IPS DF 6.9 (cell line): ENCODE results near the gene ADCY7.
"Not testable (repeated sequence)": the region's sequence is repeated elsewhere in the genome, so short reads cannot be mapped to it uniquely, and the experiment has no call there.

Source experiments
- DNase-seq: peaks from one replicate; pipeline ENCODE4 v3.0.0-alpha.2; 2013; ENCODE audit warnings: low read depth, low spot score
- H3K27ac ChIP-seq: one replicate; pipeline ENCODE4 v1.5.1; 2013; ENCODE audit warnings: low read length, control low read depth
- H3K27me3 ChIP-seq: 2 replicates; pipeline ENCODE4 v1.6.1; 2013; ENCODE audit warnings: mild to moderate bottlenecking, low read length; ENCODE audit not compliant: control insufficient read depth, insufficient read depth
- H3K36me3 ChIP-seq: 2 replicates; pipeline ENCODE4 v1.6.1; 2013; ENCODE audit warnings: low read length; ENCODE audit not compliant: control insufficient read depth, insufficient read depth
- H3K4me1 ChIP-seq: 2 replicates; pipeline ENCODE4 v1.6.1; 2013; ENCODE audit warnings: low read length; ENCODE audit not compliant: control insufficient read depth, insufficient read depth
- H3K4me3 ChIP-seq: 2 replicates; pipeline ENCODE4 v1.5.1; 2013; ENCODE audit warnings: mild to moderate bottlenecking, low read length
- H3K9me3 ChIP-seq: 2 replicates; pipeline ENCODE4 v1.6.1; 2013; ENCODE audit warnings: low read length, inconsistent platforms; ENCODE audit not compliant: control insufficient read depth, insufficient read depth
- WGBS: extraction: QIAGEN DNeasy Blood & Tissue Kit; methylation state at CpG from one replicate; pipeline ENCODE4 v1.1.7; 2013; ENCODE audit warnings: mixed read lengths, missing lambda C conversion rate; ENCODE audit not compliant: insufficient read length, insufficient coverage; 5-methylcytosine and 5-hydroxymethylcytosine counted together

ADCY7 gene

DNA sequence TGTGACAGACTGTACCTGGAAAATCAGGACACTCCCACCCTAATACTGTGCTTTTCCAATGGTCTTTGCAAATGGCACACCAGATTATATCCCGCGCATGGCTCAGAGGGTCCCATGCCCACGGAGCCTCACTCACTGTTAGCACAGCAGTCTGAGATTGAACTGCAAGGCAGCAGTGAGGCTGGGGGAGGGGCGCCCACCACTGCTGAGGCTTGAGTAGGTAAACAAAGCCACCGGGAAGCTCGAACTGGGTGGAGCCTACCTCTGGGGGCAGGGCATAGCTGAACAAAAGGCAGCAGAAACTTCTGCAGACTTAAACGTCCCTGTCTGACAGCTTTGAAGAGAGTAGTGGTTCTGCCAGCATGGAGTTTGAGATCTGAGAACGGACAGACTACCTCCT is 77.2 kb downstream of the ADCY7 start:
- not testable (repeated sequence) for H3K36me3 ChIP-seq, DNase-seq, H3K27ac ChIP-seq, H3K4me1 ChIP-seq, H3K9me3 ChIP-seq, H3K27me3 ChIP-seq, H3K4me3 ChIP-seq
- WGBS = no CpG with 5 or more reads among the region's 8 CpGs

DNA sequence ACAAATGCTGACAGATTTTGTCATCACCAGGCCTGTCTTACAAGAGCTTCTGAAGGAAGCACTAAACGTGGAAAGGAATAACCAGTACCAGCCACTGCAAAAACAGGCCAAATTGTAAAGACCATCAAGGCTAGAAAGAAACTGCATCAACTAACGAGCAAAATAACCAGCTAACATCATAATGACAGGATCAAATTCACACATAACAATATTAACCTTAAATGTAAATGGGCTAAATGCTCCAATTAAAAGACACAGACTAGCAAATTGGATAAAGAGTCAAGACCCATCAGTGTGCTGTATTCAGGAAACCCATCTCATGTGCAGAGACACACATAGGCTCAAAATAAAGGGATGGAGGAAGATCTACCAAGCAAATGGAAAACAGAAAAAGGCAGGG is 78.9 kb downstream of the ADCY7 start:
- not testable (repeated sequence) for H3K27me3 ChIP-seq, H3K4me3 ChIP-seq, H3K4me1 ChIP-seq, H3K9me3 ChIP-seq, DNase-seq, H3K36me3 ChIP-seq, H3K27ac ChIP-seq
- WGBS = no CpG with 5 or more reads among the region's 2 CpGs

DNA sequence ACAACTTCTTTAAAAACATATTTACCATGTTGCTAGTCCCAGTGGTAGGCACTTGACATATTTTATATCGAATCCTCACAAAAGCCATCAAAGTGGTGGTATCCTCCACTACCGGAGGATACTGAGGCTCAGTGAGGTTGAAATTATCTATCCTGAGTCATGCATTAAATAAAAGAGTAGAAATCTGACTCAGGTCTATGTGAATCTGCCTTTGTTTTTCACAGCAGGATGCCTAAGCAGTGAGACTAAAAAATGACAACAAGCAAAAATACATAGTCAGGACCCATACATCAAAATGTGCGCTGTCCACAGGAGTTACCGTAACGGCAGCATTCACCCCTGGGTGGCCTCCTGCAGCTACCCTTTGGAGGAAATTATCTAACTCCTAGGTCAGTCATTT is 84.8 kb downstream of the ADCY7 start:
- Histone ChIP-seq H3K27ac (no peak overlapping the region), H3K36me3 (peaks cover 6% of the 10 kb centered on the region; the same call in 1 of the 2 replicates), H3K27me3 (no peaks in the 10 kb centered on the region), H3K9me3 (no peaks in the 10 kb centered on the region), H3K4me3 (no peak overlapping the region), H3K4me1 (no peaks in the 10 kb centered on the region)
- no peak for DNase-seq
- WGBS = no CpG with 5 or more reads among the region's 5 CpGs

- no peak overlapping the region for H3K4me3 ChIP-seq
- no peak overlapping the region for H3K27ac ChIP-seq
- WGBS = no CpG with 5 or more reads among the region's 2 CpGs
- H3K27me3 ChIP-seq = no peaks in the 10 kb centered on the region
- no peaks in the 10 kb centered on the region for H3K9me3 ChIP-seq
- H3K4me1 ChIP-seq = no peaks in the 10 kb centered on the region
- no peak for DNase-seq
- peaks cover 6% of the 10 kb centered on the region; the same call in 1 of the 2 replicates for H3K36me3 ChIP-seq
These were observed 85.6 kb downstream of the ADCY7 start for GRCh38 chr16:50351952-50352351.

GRCh38 chr16:50354082-50354481 is 87.7 kb downstream of the ADCY7 start:
- H3K27me3 ChIP-seq = no peaks in the 10 kb centered on the region
- H3K9me3 ChIP-seq = no peaks in the 10 kb centered on the region
- H3K4me1 ChIP-seq = no peaks in the 10 kb centered on the region
- no peak for DNase-seq
- no peak overlapping the region for H3K4me3 ChIP-seq
- peaks cover 6% of the 10 kb centered on the region; the same call in 1 of the 2 replicates for H3K36me3 ChIP-seq
- no CpG with 5 or more reads among the region's 1 CpG for WGBS
- no peak overlapping the region for H3K27ac ChIP-seq

DNA sequence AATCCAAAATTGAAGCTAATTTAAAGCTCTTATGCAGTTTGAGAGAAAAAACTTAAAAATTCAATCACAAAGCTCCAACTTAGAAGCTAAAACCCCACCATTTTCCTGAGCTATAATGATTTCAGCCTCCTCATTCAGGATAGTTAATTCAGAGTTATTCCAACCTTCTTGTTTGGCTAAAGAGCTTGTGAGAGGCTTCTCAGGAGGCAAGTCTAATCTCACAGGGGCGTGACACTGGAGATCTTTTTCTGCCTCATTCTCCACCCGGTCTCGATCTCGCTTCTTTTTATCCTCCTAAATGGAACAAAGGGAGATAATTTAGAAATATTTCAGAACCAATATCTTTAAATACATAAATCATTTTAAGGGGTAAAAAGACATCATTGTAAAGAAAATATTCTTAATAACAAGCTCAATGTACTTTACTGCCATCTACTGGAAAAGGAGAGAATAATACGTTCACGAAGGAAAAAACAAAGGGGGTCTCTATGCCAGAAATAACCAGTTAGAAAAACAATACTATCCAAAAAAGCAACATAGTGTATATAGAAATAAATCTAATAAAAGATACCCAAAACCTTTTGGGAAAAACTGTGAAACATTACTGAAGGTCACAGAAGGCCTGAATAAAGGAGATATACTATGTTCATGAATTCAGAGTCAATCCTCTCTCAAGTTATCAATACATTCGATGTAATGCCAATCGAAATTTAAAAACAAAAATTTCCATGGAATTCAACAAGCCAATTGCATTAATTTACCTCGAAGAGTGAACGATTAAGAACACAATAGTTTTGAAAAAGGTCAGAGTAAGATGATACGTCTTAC is 88.5 kb downstream of the ADCY7 start:
- no peaks in the 10 kb centered on the region for H3K4me1 ChIP-seq
- no peaks in the 10 kb centered on the region for H3K9me3 ChIP-seq
- H3K4me3 ChIP-seq = no peak overlapping the region
- no CpG with 5 or more reads among the region's 11 CpGs for WGBS
- no peak overlapping the region for H3K27ac ChIP-seq
- no peaks in the 10 kb centered on the region for H3K27me3 ChIP-seq
- DNase-seq = no peak
- H3K36me3 ChIP-seq = peaks cover 3% of the 10 kb centered on the region; the same call in 1 of the 2 replicates

GRCh38 chr16:50359626-50360025 is 93.3 kb downstream of the ADCY7 start:
- DNase-seq = no peak
- H3K9me3 ChIP-seq = no peaks in the 10 kb centered on the region
- peaks cover 20% of the 10 kb centered on the region for H3K36me3 ChIP-seq
- no peaks in the 10 kb centered on the region for H3K27me3 ChIP-seq
- H3K27ac ChIP-seq = no peak overlapping the region
- no peaks in the 10 kb centered on the region for H3K4me1 ChIP-seq
- no CpG with 5 or more reads among the region's 1 CpG for WGBS
- H3K4me3 ChIP-seq = no peak overlapping the region

DNA sequence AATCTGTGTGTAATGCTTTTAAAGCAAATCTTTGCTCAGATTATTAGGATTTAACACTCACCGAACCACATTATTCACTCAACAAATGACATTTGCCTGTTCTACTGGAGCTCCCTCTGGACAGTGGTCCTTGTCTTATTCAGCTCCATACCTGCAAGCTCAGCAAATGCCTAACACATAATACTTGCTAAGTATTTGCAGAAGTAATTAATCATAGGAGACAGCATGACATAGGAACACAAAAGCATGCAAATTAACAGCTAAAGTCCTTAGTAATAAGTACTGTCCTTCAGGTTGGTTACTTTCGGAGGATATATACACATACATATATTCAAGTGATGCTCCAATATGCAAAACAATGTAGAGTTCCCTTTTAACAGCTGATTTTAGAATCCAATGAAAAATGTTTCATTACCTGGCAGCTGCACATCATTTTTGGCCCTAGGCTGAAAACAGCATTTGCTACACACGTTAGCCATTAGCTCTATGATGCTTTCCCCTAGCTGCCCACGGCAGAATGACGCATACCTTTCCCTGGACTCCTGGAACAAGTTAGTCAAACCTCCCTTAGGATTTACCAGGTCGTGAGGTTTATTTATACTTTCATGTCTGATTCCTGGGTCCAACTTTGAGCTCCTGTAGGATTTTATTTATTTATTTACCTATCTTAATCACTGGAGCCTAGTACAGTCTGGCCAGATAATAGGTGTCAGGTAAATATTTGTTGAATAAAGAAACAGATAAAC is 93.9 kb downstream of the ADCY7 start:
- H3K36me3 ChIP-seq = peaks cover 20% of the 10 kb centered on the region
- DNase-seq = no peak
- H3K27me3 ChIP-seq = no peaks in the 10 kb centered on the region
- H3K27ac ChIP-seq = no peak overlapping the region
- H3K4me3 ChIP-seq = no peak overlapping the region
- no peaks in the 10 kb centered on the region for H3K9me3 ChIP-seq
- H3K4me1 ChIP-seq = no peaks in the 10 kb centered on the region
- no CpG with 5 or more reads among the region's 6 CpGs for WGBS

- no peak for DNase-seq
- no peaks in the 10 kb centered on the region for H3K4me1 ChIP-seq
- no CpG with 5 or more reads among the region's 3 CpGs for WGBS
- H3K4me3 ChIP-seq = no peak overlapping the region
- no peaks in the 10 kb centered on the region for H3K9me3 ChIP-seq
- H3K27ac ChIP-seq = no peak overlapping the region
- no peaks in the 10 kb centered on the region for H3K27me3 ChIP-seq
- peaks cover 20% of the 10 kb centered on the region for H3K36me3 ChIP-seq
These were observed 94.4 kb downstream of the ADCY7 start for GRCh38 chr16:50360779-50361178.

- H3K27ac ChIP-seq = no peak overlapping the region
- H3K9me3 ChIP-seq = no peaks in the 10 kb centered on the region
- H3K27me3 ChIP-seq = no peaks in the 10 kb centered on the region
- peaks cover 20% of the 10 kb centered on the region for H3K36me3 ChIP-seq
- no peak overlapping the region for H3K4me3 ChIP-seq
- WGBS = no CpG with 5 or more reads among the region's 10 CpGs
- DNase-seq = no peak
- H3K4me1 ChIP-seq = no peaks in the 10 kb centered on the region
These were observed 97.3 kb downstream of the ADCY7 start for GRCh38 chr16:50363656-50364055.
